Smooth muscle cell of the brain vasculature (primary cell): ENCODE measurements around the gene TENM4.

ENCODE experiments used
- DNase-seq: peaks from one replicate; pipeline ENCODE4 v3.0.0-alpha.2; 2012; ENCODE audit warnings: low read depth, low spot score

Gene TENM4

DNA sequence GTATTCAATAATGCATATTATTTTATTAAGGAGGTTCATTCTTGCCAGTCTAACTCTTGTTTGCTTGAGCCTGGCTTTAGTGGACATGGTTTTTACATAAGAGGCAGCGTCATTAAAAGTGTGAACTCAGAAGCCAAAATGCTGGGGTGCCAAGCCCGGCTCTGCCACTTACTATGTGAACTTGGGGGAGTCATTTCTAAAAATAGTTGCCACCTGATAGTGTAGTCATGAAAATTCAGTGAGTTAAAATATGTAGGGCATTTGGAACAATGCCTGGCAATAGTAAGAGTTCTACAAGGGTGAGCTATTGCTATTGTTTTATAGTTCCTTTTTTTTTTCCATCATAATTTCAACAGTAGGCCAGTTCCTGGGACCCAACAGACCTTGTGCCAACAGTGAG lies 49.9 kb downstream of the TENM4 start:
- DNase-seq, result no peak

GRCh38 chr11:79390477-79390876 lies 50.4 kb downstream of the TENM4 start:
- no peak for DNase-seq

DNA sequence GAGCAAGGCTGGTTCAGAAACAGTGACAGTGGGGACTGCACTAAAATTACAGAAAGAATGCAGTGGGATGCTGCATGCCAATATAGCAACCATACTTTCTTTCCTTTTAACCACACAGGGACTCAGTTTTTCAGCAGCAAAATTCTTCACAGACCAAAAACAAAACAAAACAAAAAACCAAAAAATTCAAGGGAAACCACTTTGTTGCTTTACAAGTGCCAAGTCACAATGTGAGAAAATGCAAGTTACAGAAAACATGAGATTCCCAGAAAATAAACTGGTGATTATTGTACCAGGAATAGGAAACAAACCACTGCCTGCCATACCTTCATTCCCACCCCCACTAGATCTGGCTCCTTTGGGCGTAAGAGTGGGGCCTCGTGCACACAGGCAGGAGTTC lies 52.6 kb downstream of the TENM4 start:
- no peak for DNase-seq

GRCh38 chr11:79383874-79384273 lies 57.0 kb downstream of the TENM4 start:
- no peak for DNase-seq

- DNase-seq, result no peak
Observed at GRCh38 chr11:79382301-79383050, 58.4 kb downstream of the TENM4 start.

GRCh38 chr11:79381036-79381435 lies 59.8 kb downstream of the TENM4 start:
- no peak for DNase-seq

- no peak for DNase-seq
Observed at GRCh38 chr11:79377406-79377805, 63.4 kb downstream of the TENM4 start.

DNA sequence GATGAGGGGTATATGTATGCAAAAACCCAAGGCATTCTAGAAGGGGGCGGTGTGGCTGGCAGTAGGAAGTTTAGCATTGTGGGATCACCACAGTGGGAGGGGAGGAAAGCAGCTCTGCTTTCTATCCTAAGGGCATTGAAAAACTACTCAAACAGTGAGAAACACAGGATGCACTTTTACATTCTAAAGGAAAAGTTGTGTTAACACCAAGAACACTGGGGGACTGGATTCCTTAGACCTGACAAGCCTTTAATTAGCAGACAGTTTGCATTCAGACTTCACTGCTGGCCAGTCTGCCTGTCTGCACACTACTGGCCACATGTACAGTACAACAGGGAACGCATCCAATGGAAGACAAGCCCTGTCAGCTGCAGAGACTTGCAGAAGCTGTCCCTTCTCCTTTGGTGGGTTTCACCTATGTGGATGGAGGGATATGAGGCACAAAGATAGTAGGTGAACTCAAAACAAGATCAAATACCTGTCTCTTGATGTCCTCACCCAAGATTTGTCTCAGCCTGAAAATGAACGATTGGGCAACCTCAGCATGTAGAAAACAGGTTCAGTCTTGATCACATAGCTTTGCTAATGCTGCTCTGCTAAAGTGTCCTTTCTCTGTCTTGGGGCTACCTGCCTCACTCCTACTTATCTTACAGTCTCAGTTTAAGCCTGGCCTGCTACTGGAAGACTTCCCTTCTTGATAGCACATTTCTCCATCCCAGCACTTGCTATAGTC lies 64.8 kb downstream of the TENM4 start:
- DNase-seq, result no peak

GRCh38 chr11:79374727-79375126 lies 66.1 kb downstream of the TENM4 start:
- DNase-seq, result no peak

- DNase-seq, result no peak
Observed at GRCh38 chr11:79371724-79372123, 69.1 kb downstream of the TENM4 start.

- DNase-seq, result no peak
Observed at GRCh38 chr11:79371152-79371551, 69.7 kb downstream of the TENM4 start.

DNA sequence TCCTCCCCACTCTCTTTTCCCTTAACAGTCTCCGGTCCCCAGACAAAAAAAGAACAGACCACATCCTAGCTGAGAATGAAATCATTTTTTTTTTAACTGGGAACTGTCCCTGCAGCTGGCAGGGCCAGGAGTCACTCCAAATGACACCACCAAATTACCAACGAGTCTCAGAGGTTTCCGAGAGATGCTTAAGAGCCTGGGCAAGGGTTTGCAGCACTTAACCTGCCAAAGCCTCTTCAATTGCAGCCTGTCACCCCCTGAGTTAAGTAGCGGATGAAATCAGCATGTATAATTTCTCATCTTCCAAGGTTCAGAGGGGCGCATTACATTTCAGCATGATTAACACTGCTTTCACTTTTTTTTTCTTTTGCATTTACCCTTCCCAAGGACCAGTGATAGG lies 71.8 kb downstream of the TENM4 start:
- DNase-seq, result no peak

- no peak for DNase-seq
Observed at GRCh38 chr11:79367844-79368243, 73.0 kb downstream of the TENM4 start.

- DNase-seq, result no peak
Observed at GRCh38 chr11:79366218-79366617, 74.6 kb downstream of the TENM4 start.

DNA sequence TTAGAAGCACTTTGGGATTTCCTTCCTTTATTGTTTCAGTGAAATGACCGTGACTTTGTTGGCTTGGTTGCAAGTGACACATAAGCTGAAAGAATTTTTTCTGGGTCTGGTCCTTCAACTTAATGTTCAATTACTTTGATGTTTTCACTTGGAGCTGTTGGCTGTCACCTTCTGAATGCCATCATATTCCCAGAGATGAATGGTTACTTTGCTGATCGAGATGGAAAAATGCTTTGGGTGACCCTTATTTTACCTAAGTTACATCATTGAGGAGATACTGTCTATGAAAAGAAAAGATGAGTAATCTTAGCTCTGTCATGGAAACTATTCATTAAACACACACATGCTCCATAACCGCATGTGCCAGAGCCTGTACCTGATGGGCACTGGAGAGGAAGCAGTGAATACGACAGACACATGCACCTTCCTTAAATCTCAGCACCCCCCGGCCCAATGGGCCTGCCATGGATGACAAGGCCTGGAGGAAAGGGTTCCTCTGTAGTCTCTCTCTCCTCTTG lies 76.9 kb downstream of the TENM4 start:
- no peak for DNase-seq

GRCh38 chr11:79363256-79363655 lies 77.6 kb downstream of the TENM4 start:
- no peak for DNase-seq

DNA sequence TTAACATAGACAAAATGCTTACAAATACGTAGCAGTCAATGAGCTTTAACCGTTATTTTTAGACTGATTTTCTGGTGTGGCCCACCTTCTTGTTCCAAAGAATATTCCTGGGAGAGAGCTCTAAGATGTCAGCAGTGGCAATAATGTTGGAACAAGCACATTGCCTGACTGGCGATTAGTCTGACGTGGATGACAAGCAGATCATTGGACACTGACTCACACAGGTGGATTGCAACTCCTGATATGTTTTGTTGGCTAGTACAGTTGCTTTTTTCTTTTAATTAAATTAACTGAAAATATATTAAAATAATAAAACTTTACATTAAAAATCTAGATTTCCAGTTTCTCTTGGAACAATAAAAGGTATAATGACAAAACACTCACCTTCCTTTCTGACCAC lies 78.0 kb downstream of the TENM4 start:
- no peak for DNase-seq

DNA sequence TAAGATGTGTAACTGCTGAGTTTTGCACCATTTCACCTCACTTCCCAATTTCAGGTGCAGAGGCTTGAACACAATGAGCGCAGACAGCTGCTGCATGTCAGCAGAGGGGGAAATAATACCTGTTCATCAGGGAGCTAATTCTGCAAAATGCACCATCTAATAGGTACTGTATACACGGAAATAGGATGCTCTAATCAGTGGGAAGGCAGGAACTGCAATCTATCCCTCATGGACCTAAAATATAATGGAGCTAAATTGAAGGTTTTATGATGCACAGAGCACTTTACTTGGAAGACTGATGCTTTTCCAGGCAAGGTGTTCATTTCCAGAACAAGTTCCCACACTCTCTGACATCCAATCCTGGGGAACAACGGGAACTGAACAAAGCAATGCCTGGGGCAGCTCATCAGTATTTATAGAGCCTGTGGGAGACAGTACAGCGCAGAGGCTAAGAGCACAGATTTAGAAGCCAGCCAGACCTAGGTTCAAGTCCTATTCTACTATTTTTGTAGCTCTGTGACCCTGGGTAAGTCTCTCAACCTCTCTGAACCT lies 78.5 kb downstream of the TENM4 start:
- no peak for DNase-seq

DNA sequence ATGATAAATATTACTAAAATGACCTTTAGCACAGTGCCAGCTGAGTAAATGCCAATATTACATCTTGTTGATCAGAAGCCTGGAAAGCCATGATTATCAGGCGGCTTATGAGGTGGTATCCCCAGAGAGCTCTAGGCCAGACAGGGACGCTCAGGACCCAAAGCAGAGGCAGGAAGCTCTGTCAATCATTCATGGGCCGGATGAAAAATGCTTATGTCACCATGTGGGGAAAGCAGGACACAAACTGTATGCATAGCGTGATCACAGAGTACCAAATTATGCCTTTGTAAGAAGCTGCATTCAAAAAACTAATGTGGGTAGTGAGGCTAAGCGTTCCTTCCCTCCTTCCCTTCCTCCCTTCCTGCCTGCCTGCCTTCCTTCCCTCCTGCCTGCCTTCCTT lies 82.6 kb downstream of the TENM4 start:
- DNase-seq, result no peak

DNA sequence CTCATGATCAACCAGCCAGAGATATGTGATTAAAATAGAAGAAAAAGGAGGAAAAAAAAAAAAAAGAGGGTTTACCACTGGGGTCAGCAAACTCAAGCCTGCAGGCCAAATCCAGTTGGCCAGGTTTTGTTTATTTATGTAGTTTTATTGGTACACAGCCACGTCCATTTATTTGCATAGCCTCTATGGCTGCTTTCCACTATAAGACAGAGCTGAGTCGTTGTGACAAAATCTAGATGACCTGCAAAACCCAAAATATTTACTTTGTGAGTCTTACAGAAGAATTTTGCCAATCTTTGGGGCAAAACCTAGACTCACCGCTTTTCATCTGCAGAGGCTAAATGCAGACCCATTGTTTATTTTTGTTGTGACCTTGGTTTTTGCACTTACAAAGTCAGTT lies 87.1 kb downstream of the TENM4 start:
- no peak for DNase-seq

GRCh38 chr11:79352349-79352703 lies 88.5 kb downstream of the TENM4 start:
- DNase-seq, result no peak

GRCh38 chr11:79348976-79349682 lies 91.7 kb downstream of the TENM4 start:
- DNase-seq, result no peak
